ENCODE data around the gene NKX1-2. TPM values are rescaled to one million over a fixed set of nuclear protein-coding genes. Genes with fewer than 3 reads are reported as not detected.
A peak's percentile ranks its signal among the peaks of the same experiment; 100 is the strongest.

The NKX1-2 gene
- total RNA-seq, result under 1 TPM in 1 of 2 donors, not detected in 1; 0.06 TPM
- polyA plus RNA-seq, result under 1 TPM in 1 of 2 donors, not detected in 1; 0.02 TPM
- long read RNA-seq, donor 1, result 0 reads
- long read RNA-seq, donor 2, result 0 reads
- long read RNA-seq, donor 3, result 0 reads
- long read RNA-seq, donor 4, result 0 reads
- long read RNA-seq, donor 5, result 0 reads

DNA sequence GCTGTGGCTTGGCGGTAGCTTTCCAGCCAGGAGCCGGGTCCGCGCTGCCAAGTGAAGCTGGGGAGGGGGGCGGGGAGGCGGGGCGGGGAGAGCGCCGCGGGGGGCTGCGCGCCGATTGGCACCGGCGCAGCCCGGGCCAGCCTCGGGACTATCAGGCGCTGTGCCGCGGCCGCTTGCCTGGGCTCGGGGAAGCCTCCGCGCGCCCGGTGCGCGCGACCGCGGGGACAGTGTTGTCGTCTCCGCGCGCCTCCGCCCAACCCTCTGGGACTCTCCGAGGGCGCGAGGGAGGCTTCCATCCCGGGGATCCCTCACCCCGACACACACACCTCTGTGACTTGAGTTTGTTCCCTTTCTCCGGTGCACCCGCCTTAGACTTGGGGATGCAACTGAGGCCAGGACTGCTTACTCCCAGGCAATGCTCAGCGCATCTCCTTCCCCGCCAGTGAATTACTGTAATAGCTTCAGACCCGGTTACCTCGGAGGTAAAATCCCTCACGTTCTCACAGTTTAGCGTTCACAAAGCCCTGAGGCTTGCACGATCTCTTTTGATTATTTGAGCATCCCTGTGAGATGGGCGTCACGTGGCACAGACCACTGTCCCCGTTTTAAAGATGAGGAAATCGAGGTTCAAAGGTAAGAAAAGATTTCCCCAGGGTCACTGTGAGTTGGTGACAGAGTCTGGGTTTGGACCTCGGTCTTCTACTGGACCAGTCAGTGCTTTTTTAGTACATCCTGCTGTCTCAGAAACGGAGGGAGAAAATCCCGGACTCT is at the start of gene NKX1-2:
NKX1-2 (minus strand) TSS at position 24 of the 771 bp plus-strand sequence. CDS start 92 bp downstream, outside the sequence.
- 2 to 4% methylated on average over 47 to 57 of the region's 57 CpGs for WGBS, 2 donors
- Histone ChIP-seq H3K9ac (ENCODE audit: insufficient read depth in 1 of 2, low read length in 2 of 2) (no peak within 1 kb of the TSS), H3K27ac (ENCODE audit: low read depth in 1 of 2, low read length in 1 of 2) (no peak within 1 kb of the TSS), H3K4me1 (ENCODE audit: control insufficient read depth in 5 of 5, insufficient read depth in 5 of 5, low read length in 5 of 5) (peaks cover 0 to 22% (median 12%) of the 10 kb centered on the region in 5 donors), H3K9me3 (ENCODE audit: control insufficient read depth in 4 of 4, insufficient read depth in 3 of 4, low read length in 3 of 4) (no peaks in the 10 kb centered on the region), H3K27me3 (ENCODE audit: control insufficient read depth in 3 of 3, insufficient read depth in 3 of 3, low read length in 2 of 3) (peaks cover 31 to 85% (median 75%) of the 10 kb centered on the region in 3 donors), H3K4me3 (no peak within 1 kb of the TSS), H3K36me3 (ENCODE audit: control insufficient read depth in 4 of 4, insufficient read depth in 4 of 4, low read length in 4 of 4) (no peaks in the 10 kb centered on the region)
- ATAC-seq (ENCODE audit: insufficient read depth, low FRiP score) (no peak), DNase-seq (peak; percentile 23 to 55 (median 47))
- TF ChIP-seq, protein P1, sequence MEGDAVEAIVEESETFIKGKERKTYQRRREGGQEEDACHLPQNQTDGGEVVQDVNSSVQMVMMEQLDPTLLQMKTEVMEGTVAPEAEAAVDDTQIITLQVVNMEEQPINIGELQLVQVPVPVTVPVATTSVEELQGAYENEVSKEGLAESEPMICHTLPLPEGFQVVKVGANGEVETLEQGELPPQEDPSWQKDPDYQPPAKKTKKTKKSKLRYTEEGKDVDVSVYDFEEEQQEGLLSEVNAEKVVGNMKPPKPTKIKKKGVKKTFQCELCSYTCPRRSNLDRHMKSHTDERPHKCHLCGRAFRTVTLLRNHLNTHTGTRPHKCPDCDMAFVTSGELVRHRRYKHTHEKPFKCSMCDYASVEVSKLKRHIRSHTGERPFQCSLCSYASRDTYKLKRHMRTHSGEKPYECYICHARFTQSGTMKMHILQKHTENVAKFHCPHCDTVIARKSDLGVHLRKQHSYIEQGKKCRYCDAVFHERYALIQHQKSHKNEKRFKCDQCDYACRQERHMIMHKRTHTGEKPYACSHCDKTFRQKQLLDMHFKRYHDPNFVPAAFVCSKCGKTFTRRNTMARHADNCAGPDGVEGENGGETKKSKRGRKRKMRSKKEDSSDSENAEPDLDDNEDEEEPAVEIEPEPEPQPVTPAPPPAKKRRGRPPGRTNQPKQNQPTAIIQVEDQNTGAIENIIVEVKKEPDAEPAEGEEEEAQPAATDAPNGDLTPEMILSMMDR (IDR thresholded peaks at IDR 0.05; ENCODE audit: control extremely low read depth, extremely low read depth), result no peak

DNA sequence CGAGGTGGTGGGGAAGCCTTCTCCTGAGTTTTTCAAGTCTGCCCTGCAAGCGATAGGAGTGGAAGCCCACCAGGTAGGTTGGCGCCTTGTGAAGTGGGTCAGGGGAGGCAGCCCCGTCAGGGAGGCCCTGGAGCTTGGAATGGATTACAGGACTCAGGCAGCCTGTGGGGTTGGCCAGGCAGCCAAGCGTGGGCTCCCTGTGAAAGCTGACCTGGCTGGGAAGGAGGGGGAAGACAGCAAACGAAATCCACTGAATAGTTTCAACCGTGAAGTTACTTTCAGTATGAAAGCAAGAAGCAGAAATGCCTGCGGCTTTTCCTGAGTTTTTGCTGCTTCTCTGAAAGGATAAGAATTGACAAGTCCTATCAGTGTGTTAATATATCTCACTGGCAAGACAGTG is 48.2 kb upstream of the NKX1-2 start:
- peaks cover 0 to 4% (median under 1%) of the 10 kb centered on the region in 4 donors for H3K9me3 ChIP-seq (ENCODE audit: control insufficient read depth in 4 of 4, insufficient read depth in 3 of 4, low read length in 3 of 4)

DNA sequence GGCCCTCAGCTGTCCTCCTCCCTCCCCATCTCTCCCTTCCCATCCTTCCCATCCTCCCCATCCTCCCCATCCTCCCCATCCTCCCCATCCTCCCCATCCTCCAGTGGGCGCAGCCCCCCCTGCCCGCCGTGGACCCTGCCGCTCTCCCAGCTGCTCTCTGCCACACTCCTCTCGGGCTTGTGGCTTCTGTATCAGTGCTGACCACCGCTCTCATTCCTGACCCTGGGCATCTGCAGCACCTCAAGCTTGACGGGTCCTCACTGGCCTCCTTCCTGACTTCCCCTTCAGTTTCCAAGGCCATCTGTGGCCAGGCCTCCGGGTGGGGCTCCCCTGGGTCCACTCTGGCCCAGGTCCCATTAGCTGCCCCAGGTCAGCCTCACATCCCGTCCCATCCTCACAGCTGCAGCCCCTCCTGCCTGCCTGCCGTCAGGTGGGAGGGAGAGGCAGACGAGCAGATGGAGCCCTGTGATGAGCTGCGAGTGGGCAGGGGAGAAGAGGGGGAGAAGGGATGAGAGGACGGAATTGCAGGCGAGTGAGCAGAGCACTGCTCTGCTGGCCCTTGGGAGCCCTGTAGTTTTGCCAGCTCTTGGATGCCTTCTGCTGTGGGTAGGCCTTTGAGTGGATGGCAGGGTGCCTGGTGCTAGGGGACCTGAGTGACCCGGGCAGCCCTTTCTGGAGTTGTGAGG is 47.5 kb upstream of the NKX1-2 start:
- H3K27me3 ChIP-seq (ENCODE audit: control insufficient read depth in 3 of 3, insufficient read depth in 3 of 3, low read length in 2 of 3), result no peaks in the 10 kb centered on the region
- no peak overlapping the region for H3K27ac ChIP-seq (ENCODE audit: low read depth in 1 of 2, low read length in 1 of 2)
- H3K9ac ChIP-seq (ENCODE audit: insufficient read depth in 1 of 2, low read length in 2 of 2), result no peak overlapping the region
- H3K36me3 ChIP-seq (ENCODE audit: control insufficient read depth in 4 of 4, insufficient read depth in 4 of 4, low read length in 4 of 4), result peaks cover 2 to 7% (median 5%) of the 10 kb centered on the region in 4 donors
- TF ChIP-seq, protein P1 (IDR thresholded peaks at IDR 0.05; ENCODE audit: control extremely low read depth, extremely low read depth), result no peak
- H3K9me3 ChIP-seq (ENCODE audit: control insufficient read depth in 4 of 4, insufficient read depth in 3 of 4, low read length in 3 of 4), result peaks cover 0 to 4% (median under 1%) of the 10 kb centered on the region in 4 donors
- DNase-seq, result no peak
- no peak overlapping the region for H3K4me3 ChIP-seq
- WGBS, 2 donors, result 86 to 89% methylated on average over 15 of the region's 15 CpGs
- H3K4me1 ChIP-seq (ENCODE audit: control insufficient read depth in 5 of 5, insufficient read depth in 5 of 5, low read length in 5 of 5), result no peaks in the 10 kb centered on the region
- no peak for ATAC-seq (ENCODE audit: insufficient read depth, low FRiP score)

More for the DNA sequence above, 48.2 kb upstream of the NKX1-2 start:
- ATAC-seq (ENCODE audit: insufficient read depth, low FRiP score) (no peak), DNase-seq (no peak)
- no peak overlapping the region for H3K27ac ChIP-seq (ENCODE audit: low read depth in 1 of 2, low read length in 1 of 2)
- TF ChIP-seq, protein P1 (IDR thresholded peaks at IDR 0.05; ENCODE audit: control extremely low read depth, extremely low read depth), result no peak
- peaks cover 2 to 7% (median 5%) of the 10 kb centered on the region in 4 donors for H3K36me3 ChIP-seq (ENCODE audit: control insufficient read depth in 4 of 4, insufficient read depth in 4 of 4, low read length in 4 of 4)
- H3K4me3 ChIP-seq, result no peak overlapping the region
- no peak overlapping the region for H3K9ac ChIP-seq (ENCODE audit: insufficient read depth in 1 of 2, low read length in 2 of 2)
- H3K4me1 ChIP-seq (ENCODE audit: control insufficient read depth in 5 of 5, insufficient read depth in 5 of 5, low read length in 5 of 5), result no peaks in the 10 kb centered on the region
- WGBS, 2 donors, result 94 to 97% methylated on average over 8 of the region's 8 CpGs
- no peaks in the 10 kb centered on the region for H3K27me3 ChIP-seq (ENCODE audit: control insufficient read depth in 3 of 3, insufficient read depth in 3 of 3, low read length in 2 of 3)
